ENCODE data around the gene ADAMTS19. TPM values are rescaled to one million over a fixed set of nuclear protein-coding genes. Genes with fewer than 3 reads are reported as not detected.

The ADAMTS19 gene
- total and polyA plus RNA-seq, 2 of the 8 experiments (the other 6 are each of a cell fraction or from before 2014, with no cell fraction given), result 17.3 to 28.8 TPM

- no peak overlapping the region for H3K27ac ChIP-seq (ENCODE audit: low read depth, low read length)
- no peaks in the 10 kb centered on the region for H3K79me1 ChIP-seq (ENCODE audit: low read depth, low read length)
- H4K8ac ChIP-seq (ENCODE audit: extremely low read depth, insufficient read depth, low read length), result no peak overlapping the region
- H3K4me3 ChIP-seq (ENCODE audit: extremely low read depth in 1 of 4, insufficient read depth in 2 of 4, low read depth in 3 of 4, low read length in 4 of 4), result no peak overlapping the region
- H4K91ac ChIP-seq (replicated peaks; ENCODE audit: insufficient read length, low read length), result no peak overlapping the region
- no peak overlapping the region for H3K23ac ChIP-seq (ENCODE audit: insufficient read length)
- H3K79me2 ChIP-seq (ENCODE audit: control insufficient read depth in 1 of 2, insufficient read depth in 2 of 2, low read length in 2 of 2), result no peaks in the 10 kb centered on the region
- H3K14ac ChIP-seq (ENCODE audit: insufficient read length), result no peak overlapping the region
- POLR2A ChIA-PET (ENCODE audit: partially characterized antibody), result no interaction called here
- no peak for TF ChIP-seq KDM1A (IDR thresholded peaks at IDR 0.05; ENCODE audit: borderline replicate concordance, low read length)
- TF ChIP-seq RXRA (IDR thresholded peaks at IDR 0.05; ENCODE audit: insufficient read depth, low read depth, low read length), result no peak
- TF ChIP-seq POLR2A (IDR thresholded peaks at IDR 0.05; ENCODE audit: control extremely low read depth in 1 of 2, low read depth in 2 of 2, low read length in 2 of 2), result no peak
- TF ChIP-seq GTF2F1 (IDR thresholded peaks at IDR 0.05; ENCODE audit: borderline replicate concordance, low read depth, low read length), result no peak
- no peak overlapping the region for H3K18ac ChIP-seq (ENCODE audit: extremely low read depth, low read length)
- H2BK5ac ChIP-seq (ENCODE audit: low read depth, low read length), result no peak overlapping the region
- no peak overlapping the region for H2BK120ac ChIP-seq (replicated peaks; ENCODE audit: low read depth, low read length)
- DNase-seq (ENCODE audit: low read depth in 1 of 2, low spot score in 2 of 2) (no peak), FAIRE-seq (no peak)
- H3K9me3 ChIP-seq (ENCODE audit: insufficient read depth in 2 of 2, low read depth in 1 of 2, low read length in 1 of 2), result peaks cover 0 to 3% of the 10 kb centered on the region in 2 experiments; a peak in 2 of 4 replicates
- no peaks in the 10 kb centered on the region for H3K27me3 ChIP-seq (replicated peaks in 1 of 4; ENCODE audit: control insufficient read depth in 3 of 4, extremely low read depth in 1 of 4, insufficient read depth in 3 of 4, low read length in 3 of 4)
- H2AFZ ChIP-seq (ENCODE audit: low read length), result no peak overlapping the region
- H3K56ac ChIP-seq (replicated peaks; ENCODE audit: insufficient read length, low read depth, low read length), result no peak overlapping the region
- H4K20me1 ChIP-seq (replicated peaks in 1 of 2; ENCODE audit: control insufficient read depth in 1 of 2, insufficient read depth in 2 of 2, low read length in 2 of 2), result no peaks in the 10 kb centered on the region
- WGBS, 2 experiments (ENCODE audit: extremely low coverage in 1 of 2, insufficient coverage in 1 of 2, insufficient read length in 1 of 2, insufficient replicate concordance in 2 of 2, low coverage in 1 of 2, low lambda C conversion rate in 2 of 2, missing lambda C conversion rate in 1 of 2), result 88% methylated on average over 2 of the region's 2 CpGs; no CpG with 5 or more reads in 1 of the 2 experiments
- H3K23me2 ChIP-seq (ENCODE audit: low read depth, low read length), result no peaks in the 10 kb centered on the region
- no peak overlapping the region for H2BK12ac ChIP-seq (ENCODE audit: low read depth, low read length)
- no peak overlapping the region for H2BK20ac ChIP-seq (ENCODE audit: low read length)
- no peak overlapping the region for H3K4me2 ChIP-seq (ENCODE audit: insufficient read depth in 1 of 2, low read depth in 2 of 2, low read length in 2 of 2)
- H4K5ac ChIP-seq (ENCODE audit: insufficient read length, low read depth, low read length), result no peak overlapping the region
- H3K36me3 ChIP-seq (ENCODE audit: control insufficient read depth in 2 of 4, insufficient read depth in 4 of 4, low read length in 3 of 4), result peaks cover 3 to 15% (median 7%) of the 10 kb centered on the region in 4 experiments; a peak in 4 of 8 replicates
- no peak overlapping the region for H2AK5ac ChIP-seq (ENCODE audit: low read depth, low read length)
- H2BK15ac ChIP-seq (ENCODE audit: low read length), result no peak overlapping the region
- CTCF ChIA-PET (ENCODE audit: partially characterized antibody), result interaction anchor here (1.3 to 1.7 kb wide), 2 partner anchors 8 to 96 kb away, joined by 3 to 4 read pairs; no protein-coding TSS in a partner anchor
- no peak overlapping the region for H3K9ac ChIP-seq (replicated peaks in 1 of 4; ENCODE audit: extremely low read depth in 1 of 4, low read depth in 3 of 4, low read length in 3 of 4)
- H3K4ac ChIP-seq (replicated peaks; ENCODE audit: insufficient read length, low read depth, low read length), result no peak overlapping the region
- H3K4me1 ChIP-seq (replicated peaks in 1 of 4; ENCODE audit: control insufficient read depth in 3 of 4, insufficient read depth in 4 of 4, low read length in 3 of 4), result no peaks in the 10 kb centered on the region
Observed at GRCh38 chr5:129672006-129672405, 211.9 kb downstream of the ADAMTS19 start.
